Sigmoid colon (tissue), 4 donors: Measurements from ENCODE around the gene LRRC52.

ENCODE experiments used
- CTCF ChIP-seq, 4 experiments: fragments of 450-650 bp in 3 of 4; fragments of 200-600 bp in 1 of 4; IDR thresholded peaks; one replicate each; pipeline ENCODE4 v1.5.1; 2016 to 2019; ENCODE audit warnings: antibody characterized with exemption in 4 of 4, mild to moderate bottlenecking in 3 of 4, moderate library complexity in 2 of 4
- EP300 ChIP-seq, 4 donors: sonication (generic); formaldehyde crosslinking; IDR thresholded peaks; one replicate each; pipeline ENCODE4 v1.6.1; 2017; ENCODE audit warnings: antibody characterized with exemption in 4 of 4

- TF ChIP-seq CTCF (IDR thresholded peaks at IDR 0.05) (no peak), EP300 (IDR thresholded peaks at IDR 0.05) (no peak)
Observed at GRCh38 chr1:165520646-165521045, 23.2 kb upstream of the LRRC52 start.
